ENCODE measurements around the gene CCDC92.

DNA sequence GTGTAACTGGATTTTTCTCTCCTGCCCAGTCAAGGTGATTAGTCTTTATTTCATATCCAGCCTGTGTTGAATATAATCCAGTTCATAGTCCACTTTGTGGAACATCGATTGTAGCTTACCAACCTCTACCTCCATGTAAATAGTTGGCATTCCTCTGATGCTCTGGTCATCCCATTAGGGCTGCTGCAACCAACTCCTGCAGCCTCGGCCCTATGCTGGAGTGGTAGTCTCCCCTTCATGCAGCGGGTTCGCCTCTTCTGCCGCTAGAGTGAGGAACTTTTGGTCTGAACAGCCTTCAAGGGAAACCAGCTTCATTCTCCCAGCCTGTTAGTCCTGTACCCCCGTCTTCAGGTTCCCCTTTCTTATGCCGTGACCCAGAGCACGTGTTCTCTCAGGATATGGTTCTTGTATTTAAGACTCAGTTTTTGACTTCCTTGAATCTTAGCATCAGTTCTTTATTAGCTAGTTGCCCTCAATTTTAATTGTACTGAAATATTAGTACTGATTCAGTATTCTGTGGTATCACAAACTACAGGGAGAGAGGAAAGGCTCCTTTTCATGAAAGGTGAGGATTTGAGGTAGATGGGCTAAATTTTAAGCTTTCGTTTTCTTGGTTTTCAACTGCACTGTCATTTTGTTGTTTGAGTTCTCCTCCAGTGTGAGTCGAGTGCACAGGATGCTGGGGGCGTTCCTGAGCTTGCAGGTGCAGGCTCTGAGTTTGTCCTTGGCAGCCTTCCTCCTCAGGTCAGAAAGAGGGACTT lies 33.6 kb upstream of the CCDC92 start:
- TF ChIP-seq, protein P1, sequence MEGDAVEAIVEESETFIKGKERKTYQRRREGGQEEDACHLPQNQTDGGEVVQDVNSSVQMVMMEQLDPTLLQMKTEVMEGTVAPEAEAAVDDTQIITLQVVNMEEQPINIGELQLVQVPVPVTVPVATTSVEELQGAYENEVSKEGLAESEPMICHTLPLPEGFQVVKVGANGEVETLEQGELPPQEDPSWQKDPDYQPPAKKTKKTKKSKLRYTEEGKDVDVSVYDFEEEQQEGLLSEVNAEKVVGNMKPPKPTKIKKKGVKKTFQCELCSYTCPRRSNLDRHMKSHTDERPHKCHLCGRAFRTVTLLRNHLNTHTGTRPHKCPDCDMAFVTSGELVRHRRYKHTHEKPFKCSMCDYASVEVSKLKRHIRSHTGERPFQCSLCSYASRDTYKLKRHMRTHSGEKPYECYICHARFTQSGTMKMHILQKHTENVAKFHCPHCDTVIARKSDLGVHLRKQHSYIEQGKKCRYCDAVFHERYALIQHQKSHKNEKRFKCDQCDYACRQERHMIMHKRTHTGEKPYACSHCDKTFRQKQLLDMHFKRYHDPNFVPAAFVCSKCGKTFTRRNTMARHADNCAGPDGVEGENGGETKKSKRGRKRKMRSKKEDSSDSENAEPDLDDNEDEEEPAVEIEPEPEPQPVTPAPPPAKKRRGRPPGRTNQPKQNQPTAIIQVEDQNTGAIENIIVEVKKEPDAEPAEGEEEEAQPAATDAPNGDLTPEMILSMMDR (IDR thresholded peaks at IDR 0.05), result no peak
- TF ChIP-seq POLR2A (IDR thresholded peaks at IDR 0.05), result no peak
